GM21526 (cell line): ENCODE measurements around the gene GTF2H4.
"Not testable (repeated sequence)": the region's sequence is repeated elsewhere in the genome, so short reads cannot be mapped to it uniquely, and the experiment has no call there.

Experiments used
- ATAC-seq: cut with Tn5 transposase; IDR thresholded peaks from one replicate; pipeline ENCODE4 v1.9.1; 2021; ENCODE audit warnings: moderate library complexity; ENCODE audit not compliant: unreplicated experiment, low FRiP score

GTF2H4 gene

GRCh38 chr6:30917041-30917440 is 9.0 kb downstream of the GTF2H4 start:
- no peak for ATAC-seq

GRCh38 chr6:30917487-30917886 is 9.5 kb downstream of the GTF2H4 start:
- no peak for ATAC-seq

GRCh38 chr6:30918670-30919069 is 10.7 kb downstream of the GTF2H4 start:
- ATAC-seq = no peak

GRCh38 chr6:30922447-30922852 is 14.4 kb downstream of the GTF2H4 start:
- ATAC-seq = no peak

- ATAC-seq = not testable (repeated sequence)
These were observed 16.1 kb downstream of the GTF2H4 start for GRCh38 chr6:30924040-30924627.

- ATAC-seq = no peak
These were observed 18.6 kb downstream of the GTF2H4 start for GRCh38 chr6:30926644-30927043.

- ATAC-seq = not testable (repeated sequence)
These were observed 19.1 kb downstream of the GTF2H4 start for GRCh38 chr6:30927080-30927479.

- ATAC-seq = no peak
These were observed 20.7 kb downstream of the GTF2H4 start for GRCh38 chr6:30928677-30929076.

GRCh38 chr6:30930506-30930905 is 22.5 kb downstream of the GTF2H4 start:
- no peak for ATAC-seq

GRCh38 chr6:30931272-30931671 is 23.3 kb downstream of the GTF2H4 start:
- ATAC-seq = no peak

- ATAC-seq = no peak
These were observed 24.1 kb downstream of the GTF2H4 start, which contains the start of gene SFTA2 for GRCh38 chr6:30931969-30932645. SFTA2 (minus strand) TSS chr6:30932170; CDS start chr6:30932096, 74 bp downstream.

GRCh38 chr6:30932665-30933365 is 24.8 kb downstream of the GTF2H4 start:
- no peak for ATAC-seq

GRCh38 chr6:30935018-30935417 is 27.0 kb downstream of the GTF2H4 start:
- ATAC-seq = no peak

GRCh38 chr6:30937265-30937664 is 29.3 kb downstream of the GTF2H4 start:
- no peak for ATAC-seq

- no peak for ATAC-seq
These were observed 30.7 kb downstream of the GTF2H4 start for GRCh38 chr6:30938730-30939129.

- no peak for ATAC-seq
These were observed 31.5 kb downstream of the GTF2H4 start for GRCh38 chr6:30939473-30939872.

GRCh38 chr6:30940361-30940986 is 32.5 kb downstream of the GTF2H4 start, which contains the start of gene MUCL3:
MUCL3 (plus strand) TSS chr6:30940973; CDS start chr6:30941000, 27 bp downstream.
- no peak for ATAC-seq

- no peak for ATAC-seq
These were observed 34.5 kb downstream of the GTF2H4 start for GRCh38 chr6:30942338-30943060.

GRCh38 chr6:30944051-30944450 is 36.0 kb downstream of the GTF2H4 start:
- ATAC-seq = no peak

- no peak for ATAC-seq
These were observed 37.3 kb downstream of the GTF2H4 start for GRCh38 chr6:30945281-30945680.
